ENCODE measurements around the gene ITFG1. TPM values are rescaled to one million over a fixed set of nuclear protein-coding genes. Genes with fewer than 3 reads are reported as not detected.

The ITFG1 gene
- total RNA-seq = 10 to 100 TPM; 29.9 to 43.8 (median 39.2) TPM
- long read RNA-seq, transcript ITFG1-201 (18 exons, 3,400 nt) = major isoform, 6 of 10 reads
- long read RNA-seq, partial matches to known transcripts = 1 of 10 reads
- long read RNA-seq, other reads (novel, unspliced or antisense) = 3 of 10 reads

DNA sequence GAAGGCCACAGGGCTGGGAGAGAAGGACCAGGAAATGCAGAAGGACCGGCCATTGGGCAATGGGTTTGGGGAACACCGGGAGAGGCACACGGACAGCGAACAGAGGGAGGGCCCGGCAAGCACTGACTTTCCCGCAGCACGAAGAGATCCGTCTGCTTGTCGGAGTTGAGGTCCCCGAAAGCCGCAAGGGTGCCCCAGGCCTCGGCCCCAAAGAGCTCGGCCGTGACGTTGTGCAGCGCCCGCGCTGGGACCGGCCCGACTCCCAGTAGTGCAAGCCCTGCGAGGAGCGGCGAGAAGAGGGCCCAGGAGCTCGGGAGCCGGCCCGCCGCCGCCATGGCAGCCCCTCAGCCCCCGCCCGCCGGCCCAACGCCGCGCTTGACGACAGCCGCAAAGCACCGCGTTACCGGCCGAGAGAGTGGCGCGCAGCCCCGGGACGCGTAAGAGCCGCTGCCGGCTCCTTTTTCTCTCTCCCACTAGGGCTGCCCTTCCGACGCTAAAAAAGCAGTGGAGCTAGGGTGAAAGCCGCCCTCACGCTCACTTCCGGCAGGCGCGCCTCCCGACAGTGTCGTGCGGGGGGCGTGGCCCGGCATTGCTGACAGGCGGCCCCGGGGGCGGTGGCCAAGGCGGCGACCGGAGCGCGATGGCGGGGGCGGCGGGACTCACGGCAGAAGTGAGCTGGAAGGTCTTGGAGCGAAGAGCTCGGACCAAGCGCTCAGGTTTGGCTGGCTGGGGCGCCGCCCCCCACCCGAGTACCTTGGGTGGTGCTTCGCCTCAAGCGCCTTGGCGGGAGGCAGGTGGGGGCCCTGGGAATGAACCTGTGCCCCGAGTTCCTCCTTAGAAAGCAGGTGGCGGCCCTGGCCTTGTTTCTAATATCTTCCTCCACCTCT is at the start of gene ITFG1, which contains the start of gene PHKB:
ITFG1 (minus strand) TSS at position 353 of the 887 bp plus-strand sequence; CDS start at position 335, 18 bp downstream.
PHKB (plus strand) TSS at position 621 of the 887 bp plus-strand sequence; CDS start at position 641, 20 bp downstream.
- H3K36me3 ChIP-seq = peaks cover 0 to 12% (median 0%) of the 10 kb centered on the region in 4 donors
- DNase-seq (peak; percentile 94 to 95 (median 95)), ATAC-seq (peak; percentile 96 to 97 (median 97))
- 0% methylated on average over 14 of the region's 82 CpGs for WGBS (ENCODE audit: insufficient coverage, low coverage, low lambda C conversion rate, missing lambda C conversion rate)
- H3K27me3 ChIP-seq = no peaks in the 10 kb centered on the region
- no peaks in the 10 kb centered on the region for H3K9me3 ChIP-seq
- peak; percentile 72 for TF ChIP-seq POLR2A (IDR thresholded peaks at IDR 0.05)
- TF ChIP-seq, protein P1, sequence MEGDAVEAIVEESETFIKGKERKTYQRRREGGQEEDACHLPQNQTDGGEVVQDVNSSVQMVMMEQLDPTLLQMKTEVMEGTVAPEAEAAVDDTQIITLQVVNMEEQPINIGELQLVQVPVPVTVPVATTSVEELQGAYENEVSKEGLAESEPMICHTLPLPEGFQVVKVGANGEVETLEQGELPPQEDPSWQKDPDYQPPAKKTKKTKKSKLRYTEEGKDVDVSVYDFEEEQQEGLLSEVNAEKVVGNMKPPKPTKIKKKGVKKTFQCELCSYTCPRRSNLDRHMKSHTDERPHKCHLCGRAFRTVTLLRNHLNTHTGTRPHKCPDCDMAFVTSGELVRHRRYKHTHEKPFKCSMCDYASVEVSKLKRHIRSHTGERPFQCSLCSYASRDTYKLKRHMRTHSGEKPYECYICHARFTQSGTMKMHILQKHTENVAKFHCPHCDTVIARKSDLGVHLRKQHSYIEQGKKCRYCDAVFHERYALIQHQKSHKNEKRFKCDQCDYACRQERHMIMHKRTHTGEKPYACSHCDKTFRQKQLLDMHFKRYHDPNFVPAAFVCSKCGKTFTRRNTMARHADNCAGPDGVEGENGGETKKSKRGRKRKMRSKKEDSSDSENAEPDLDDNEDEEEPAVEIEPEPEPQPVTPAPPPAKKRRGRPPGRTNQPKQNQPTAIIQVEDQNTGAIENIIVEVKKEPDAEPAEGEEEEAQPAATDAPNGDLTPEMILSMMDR (IDR thresholded peaks at IDR 0.05) = no peak
- H3K4me1 ChIP-seq = peaks cover 0 to 19% (median 0%) of the 10 kb centered on the region in 4 donors
- peak within 1 kb of the TSS; percentile 98 to 99 (median 99) for H3K27ac ChIP-seq
- intact Hi-C loops (cut with DNase I) = no loop called here
- H3K4me3 ChIP-seq = peak within 1 kb of the TSS; percentile 79 to 98 (median 83)

DNA sequence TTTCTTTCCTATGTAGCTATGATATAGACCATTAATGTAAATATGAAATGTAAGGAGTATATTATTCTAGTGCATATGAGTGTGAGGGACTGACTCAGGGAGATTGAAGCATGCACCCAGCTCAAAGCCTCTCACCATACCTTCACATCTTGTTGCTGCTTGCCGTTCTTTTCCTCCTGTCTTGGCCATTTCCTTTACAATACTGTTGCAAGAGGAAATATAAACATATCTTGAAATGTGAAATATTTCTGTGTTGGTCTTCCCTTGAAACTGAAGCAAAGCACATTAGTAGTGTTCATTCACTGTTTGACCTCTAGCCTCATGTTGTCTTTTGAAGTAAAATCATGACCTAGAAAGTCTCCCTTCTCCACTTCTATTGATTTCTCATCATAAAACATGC is 46.8 kb upstream of the ITFG1 start:
- H3K4me3 ChIP-seq = no peak overlapping the region
- peaks cover 4 to 31% (median 11%) of the 10 kb centered on the region in 4 donors for H3K36me3 ChIP-seq
- H3K9me3 ChIP-seq = no peaks in the 10 kb centered on the region
- intact Hi-C loops (cut with DNase I) = no loop called here
- ATAC-seq = no peak
- DNase-seq = no peak
- no peaks in the 10 kb centered on the region for H3K4me1 ChIP-seq
- 50% methylated on average over 1 of the region's 1 CpG for WGBS (ENCODE audit: insufficient coverage, low coverage, low lambda C conversion rate, missing lambda C conversion rate)
- no peaks in the 10 kb centered on the region for H3K27me3 ChIP-seq
- H3K27ac ChIP-seq = no peak overlapping the region
- TF ChIP-seq, protein P1 (IDR thresholded peaks at IDR 0.05) = no peak
- no peak for TF ChIP-seq POLR2A (IDR thresholded peaks at IDR 0.05)

DNA sequence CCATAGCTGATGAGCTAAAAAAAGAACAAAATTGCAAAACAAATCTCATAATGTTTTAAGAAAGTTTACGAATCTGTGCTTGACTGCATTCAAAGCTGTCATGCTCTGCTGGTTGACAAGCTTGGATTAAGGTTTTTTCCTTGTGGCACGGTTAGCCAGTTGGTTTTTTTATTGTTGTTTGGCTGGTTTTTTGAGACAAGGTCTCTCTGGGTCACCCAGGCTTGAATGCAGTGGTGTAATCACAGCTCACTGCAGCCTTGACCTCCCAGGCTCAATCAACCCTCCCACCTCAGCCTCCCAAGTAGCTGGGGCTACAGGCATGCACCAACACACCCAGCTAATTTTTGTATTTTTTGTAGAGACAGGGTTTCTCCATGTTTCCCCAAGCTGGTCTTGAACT is 45.9 kb upstream of the ITFG1 start:
- Histone ChIP-seq H3K27me3 (no peaks in the 10 kb centered on the region), H3K27ac (no peak overlapping the region), H3K4me3 (no peak overlapping the region), H3K4me1 (no peaks in the 10 kb centered on the region), H3K9me3 (no peaks in the 10 kb centered on the region), H3K36me3 (peaks cover 4 to 29% (median 6%) of the 10 kb centered on the region in 4 donors)
- 71% methylated on average over 1 of the region's 2 CpGs for WGBS (ENCODE audit: insufficient coverage, low coverage, low lambda C conversion rate, missing lambda C conversion rate)
- DNase-seq = no peak
- no peak for ATAC-seq
- intact Hi-C loops (cut with DNase I) = no loop called here
- TF ChIP-seq POLR2A (IDR thresholded peaks at IDR 0.05) = no peak
- TF ChIP-seq, protein P1 (IDR thresholded peaks at IDR 0.05) = no peak

DNA sequence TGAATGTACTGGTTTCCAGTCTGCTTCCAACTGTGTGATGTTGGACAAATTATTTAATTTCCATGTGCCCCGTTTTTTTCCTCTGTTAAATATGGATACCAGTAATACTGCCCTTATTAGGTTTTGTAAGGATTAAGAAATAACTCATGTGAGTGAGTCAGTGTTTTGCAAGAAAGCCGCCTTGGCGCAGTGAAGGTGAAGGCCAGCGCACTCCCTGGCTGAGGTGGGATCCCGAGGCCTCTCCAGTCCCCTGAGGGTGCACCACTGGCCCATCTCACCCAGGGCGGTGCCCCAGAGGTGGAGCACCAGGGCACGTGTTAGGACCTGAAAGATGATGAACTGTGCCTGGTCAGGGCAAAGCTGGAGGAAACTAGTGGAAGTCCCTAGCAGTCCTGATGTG is 43.7 kb upstream of the ITFG1 start:
- H3K27ac ChIP-seq = no peak overlapping the region
- ATAC-seq (no peak), DNase-seq (no peak)
- TF ChIP-seq POLR2A (IDR thresholded peaks at IDR 0.05) = no peak
- TF ChIP-seq, protein P1 (IDR thresholded peaks at IDR 0.05) = no peak
- peaks cover 4 to 28% (median 5%) of the 10 kb centered on the region in 4 donors for H3K36me3 ChIP-seq
- H3K27me3 ChIP-seq = no peaks in the 10 kb centered on the region
- no peak overlapping the region for H3K4me3 ChIP-seq
- WGBS (ENCODE audit: insufficient coverage, low coverage, low lambda C conversion rate, missing lambda C conversion rate) = 90% methylated on average over 3 of the region's 7 CpGs
- H3K4me1 ChIP-seq = peaks cover 0 to 5% (median 0%) of the 10 kb centered on the region in 4 donors
- no peaks in the 10 kb centered on the region for H3K9me3 ChIP-seq
- intact Hi-C loops (cut with DNase I) = no loop called here

Measured in right lobe of liver (tissue), 6 donors.